MM.1S (cell line): ENCODE measurements around the gene ERICH6.
A peak's percentile ranks its signal among the peaks of the same experiment; 100 is the strongest.

Source experiments
- DNase-seq: peaks from one replicate; pipeline ENCODE4 v3.0.0-alpha.2; 2015
- H2AFZ ChIP-seq: fragments of 300-600 bp; sonication (generic); 2 replicates; pipeline ENCODE4 v1.6.0; 2016; ENCODE audit warnings: antibody characterized with exemption, low read length
- H3F3A ChIP-seq: fragments of 300-600 bp; sonication (generic); 2 replicates; pipeline ENCODE4 v1.6.1; 2016; ENCODE audit warnings: mild to moderate bottlenecking, antibody characterized with exemption, low read length, moderate library complexity, mixed read lengths; ENCODE audit not compliant: insufficient read depth
- H3K27ac ChIP-seq: fragments of 300-600 bp; sonication (generic); 2 replicates; pipeline ENCODE4 v1.5.1; 2016; ENCODE audit warnings: mild to moderate bottlenecking, low read length
- H3K27me3 ChIP-seq: fragments of 300-600 bp; sonication (generic); replicated peaks from 2 replicates; pipeline ENCODE4 v1.6.0; 2016; ENCODE audit warnings: low read length; ENCODE audit not compliant: insufficient read depth
- H3K36me3 ChIP-seq: fragments of 300-600 bp; sonication (generic); replicated peaks from 2 replicates; pipeline ENCODE4 v1.6.1; 2016; ENCODE audit warnings: mild to moderate bottlenecking, low read length, mixed read lengths; ENCODE audit not compliant: insufficient read depth
- H3K4me1 ChIP-seq: fragments of 300-600 bp; sonication (generic); 2 replicates; pipeline ENCODE4 v1.6.1; 2016; ENCODE audit warnings: low read length, mixed read lengths
- H3K4me2 ChIP-seq: fragments of 300-600 bp; sonication (generic); 2 replicates; pipeline ENCODE4 v1.6.0; 2016; ENCODE audit warnings: low read depth, low read length
- H3K4me3 ChIP-seq: fragments of 300-600 bp; sonication (generic); 2 replicates; pipeline ENCODE4 v1.5.1; 2016; ENCODE audit warnings: low read length, mixed read lengths
- H3K79me2 ChIP-seq: fragments of 300-600 bp; sonication (generic); 2 replicates; pipeline ENCODE4 v1.6.1; 2016; ENCODE audit warnings: mixed run types, low read length, mixed read lengths
- H3K9ac ChIP-seq: fragments of 300-600 bp; sonication (generic); 2 replicates; pipeline ENCODE4 v1.6.1; 2016; ENCODE audit warnings: low read length, mixed read lengths
- H3K9me2 ChIP-seq: fragments of 300-600 bp; sonication (generic); replicated peaks from 2 replicates; pipeline ENCODE4 v1.6.1; 2016; ENCODE audit warnings: mild to moderate bottlenecking, low read length, mixed read lengths; ENCODE audit not compliant: insufficient read depth
- H3K9me3 ChIP-seq: fragments of 300-600 bp; sonication (generic); replicated peaks from 2 replicates; pipeline ENCODE4 v1.6.1; 2016; ENCODE audit warnings: mild to moderate bottlenecking, low read length, mixed read lengths; ENCODE audit not compliant: insufficient read depth
- H4K20me1 ChIP-seq: fragments of 300-600 bp; sonication (generic); 2 replicates; pipeline ENCODE4 v1.6.1; 2016; ENCODE audit warnings: mild to moderate bottlenecking, low read length, moderate library complexity, mixed read lengths; ENCODE audit not compliant: insufficient read depth
- EZH2 ChIP-seq: fragments of 300-600 bp; sonication (generic); optimal IDR thresholded peaks from 2 replicates; pipeline ENCODE3; 2017; ENCODE audit warnings: low read depth, mild to moderate bottlenecking, antibody characterized with exemption, low read length, mixed read lengths
- EZH2phosphoT487 ChIP-seq: fragments of 300-600 bp; sonication (generic); IDR thresholded peaks from 2 replicates; pipeline ENCODE4 v1.6.1; 2018; ENCODE audit warnings: antibody characterized with exemption, low read length
- TF ChIP-seq, protein P1 (sequence below): fragments of 300-600 bp; sonication (generic); IDR thresholded peaks from 2 replicates; pipeline ENCODE4 v1.5.1; 2016; ENCODE audit warnings: antibody characterized with exemption, low read length, mixed read lengths

ERICH6 gene

DNA sequence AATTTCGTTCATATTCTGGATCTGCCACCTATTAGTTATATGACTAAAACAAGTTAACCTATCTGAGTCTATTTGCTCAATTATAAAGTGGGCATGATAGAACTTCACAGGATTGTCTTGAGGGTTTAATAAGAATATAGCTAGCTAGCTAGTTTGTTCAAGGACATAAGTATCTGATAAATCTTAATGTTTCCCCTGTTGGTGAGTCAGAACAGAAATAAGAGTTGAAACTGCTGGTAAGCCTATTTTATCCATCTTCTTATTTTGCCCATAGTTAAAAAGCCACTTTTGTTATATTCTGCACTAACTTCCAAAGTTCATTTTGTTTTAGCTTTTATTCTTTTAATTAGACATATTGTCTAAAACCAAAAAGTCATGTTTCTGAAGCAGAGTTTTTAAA is 91.2 kb downstream of the ERICH6 start:
- H3K36me3 ChIP-seq, result peaks cover 30% of the 10 kb centered on the region
- no peaks in the 10 kb centered on the region for H3K9me3 ChIP-seq
- no peak overlapping the region for H2AFZ ChIP-seq
- H3F3A ChIP-seq, result peaks cover 23% of the 10 kb centered on the region; the same call in 1 of the 2 replicates
- DNase-seq, result no peak
- H4K20me1 ChIP-seq, result peaks cover 64% of the 10 kb centered on the region
- peaks cover 82% of the 10 kb centered on the region for H3K79me2 ChIP-seq
- H3K9me2 ChIP-seq, result no peaks in the 10 kb centered on the region
- H3K9ac ChIP-seq, result no peak overlapping the region
- H3K4me1 ChIP-seq, result peaks cover 37% of the 10 kb centered on the region
- H3K27ac ChIP-seq, result no peak overlapping the region
- H3K4me3 ChIP-seq, result no peak overlapping the region
- H3K4me2 ChIP-seq, result no peak overlapping the region
- TF ChIP-seq, protein P1, sequence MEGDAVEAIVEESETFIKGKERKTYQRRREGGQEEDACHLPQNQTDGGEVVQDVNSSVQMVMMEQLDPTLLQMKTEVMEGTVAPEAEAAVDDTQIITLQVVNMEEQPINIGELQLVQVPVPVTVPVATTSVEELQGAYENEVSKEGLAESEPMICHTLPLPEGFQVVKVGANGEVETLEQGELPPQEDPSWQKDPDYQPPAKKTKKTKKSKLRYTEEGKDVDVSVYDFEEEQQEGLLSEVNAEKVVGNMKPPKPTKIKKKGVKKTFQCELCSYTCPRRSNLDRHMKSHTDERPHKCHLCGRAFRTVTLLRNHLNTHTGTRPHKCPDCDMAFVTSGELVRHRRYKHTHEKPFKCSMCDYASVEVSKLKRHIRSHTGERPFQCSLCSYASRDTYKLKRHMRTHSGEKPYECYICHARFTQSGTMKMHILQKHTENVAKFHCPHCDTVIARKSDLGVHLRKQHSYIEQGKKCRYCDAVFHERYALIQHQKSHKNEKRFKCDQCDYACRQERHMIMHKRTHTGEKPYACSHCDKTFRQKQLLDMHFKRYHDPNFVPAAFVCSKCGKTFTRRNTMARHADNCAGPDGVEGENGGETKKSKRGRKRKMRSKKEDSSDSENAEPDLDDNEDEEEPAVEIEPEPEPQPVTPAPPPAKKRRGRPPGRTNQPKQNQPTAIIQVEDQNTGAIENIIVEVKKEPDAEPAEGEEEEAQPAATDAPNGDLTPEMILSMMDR, result no peak
- H3K27me3 ChIP-seq, result no peaks in the 10 kb centered on the region

- no peaks in the 10 kb centered on the region for H3K9me3 ChIP-seq
- H3K9ac ChIP-seq, result no peak overlapping the region
- no peak overlapping the region for H3K4me3 ChIP-seq
- peaks cover 41% of the 10 kb centered on the region for H3K4me1 ChIP-seq
- no peak overlapping the region for H2AFZ ChIP-seq
- TF ChIP-seq, protein P1, result no peak
- TF ChIP-seq EZH2phosphoT487 (no peak), EZH2 (no peak)
- H4K20me1 ChIP-seq, result peaks cover 62% of the 10 kb centered on the region
- no peak overlapping the region for H3K27ac ChIP-seq
- H3K9me2 ChIP-seq, result no peaks in the 10 kb centered on the region
- no peak for DNase-seq
- H3K4me2 ChIP-seq, result no peak overlapping the region
- peaks cover 30% of the 10 kb centered on the region for H3K36me3 ChIP-seq
- peaks cover 82% of the 10 kb centered on the region for H3K79me2 ChIP-seq
- H3F3A ChIP-seq, result peaks cover 19% of the 10 kb centered on the region; the same call in 1 of the 2 replicates
- H3K27me3 ChIP-seq, result no peaks in the 10 kb centered on the region
Measured at GRCh38 chr3:150611666-150612065, 92.1 kb downstream of the ERICH6 start.

GRCh38 chr3:150610785-150611184 is 92.9 kb downstream of the ERICH6 start:
- no peak overlapping the region for H3K9ac ChIP-seq
- H3K9me3 ChIP-seq, result no peaks in the 10 kb centered on the region
- peak overlapping the region; percentile 52; the same call in 1 of the 2 replicates for H3K4me2 ChIP-seq
- H3K27me3 ChIP-seq, result no peaks in the 10 kb centered on the region
- H3K4me1 ChIP-seq, result peaks cover 47% of the 10 kb centered on the region
- no peak overlapping the region for H3K4me3 ChIP-seq
- H3K27ac ChIP-seq, result no peak overlapping the region
- peaks cover 34% of the 10 kb centered on the region for H3K36me3 ChIP-seq
- peaks cover 18% of the 10 kb centered on the region; the same call in 1 of the 2 replicates for H3F3A ChIP-seq
- H2AFZ ChIP-seq, result no peak overlapping the region
- peaks cover 87% of the 10 kb centered on the region for H3K79me2 ChIP-seq
- DNase-seq, result no peak
- no peaks in the 10 kb centered on the region for H3K9me2 ChIP-seq
- peaks cover 66% of the 10 kb centered on the region for H4K20me1 ChIP-seq
- TF ChIP-seq, protein P1, result no peak
- TF ChIP-seq EZH2phosphoT487, result no peak
- no peak for TF ChIP-seq EZH2
